GM06990 (cell line): ENCODE measurements around the gene SLC35E3.
"Not testable (repeated sequence)": the region's sequence is repeated elsewhere in the genome, so short reads cannot be mapped to it uniquely, and the experiment has no call there.

Source experiments
- DNase-seq: peaks from one replicate; pipeline ENCODE4 v3.0.0-alpha.2; 2011; ENCODE audit not compliant: insufficient read length; ENCODE audit errors: extremely low read depth
- H3K27me3 ChIP-seq: replicated peaks from 2 replicates; pipeline ENCODE4 v1.6.0; 2011; ENCODE audit warnings: low read length; ENCODE audit not compliant: control insufficient read depth, insufficient read depth
- H3K36me3 ChIP-seq: 2 replicates; pipeline ENCODE4 v1.5.1; 2011; ENCODE audit warnings: low read length; ENCODE audit not compliant: control insufficient read depth, insufficient read depth
- H3K4me3 ChIP-seq: replicated peaks from 2 replicates; pipeline ENCODE4 v1.5.1; 2011; ENCODE audit warnings: low read depth, mild to moderate bottlenecking, control low read depth, low read length
- TF ChIP-seq, protein P1 (sequence below): IDR thresholded peaks from 2 replicates; pipeline ENCODE4 v1.5.1; 2011; ENCODE audit warnings: low read length, control low read depth, mild to moderate bottlenecking, inconsistent platforms; ENCODE audit not compliant: insufficient read depth, poor library complexity, severe bottlenecking

Gene SLC35E3

DNA sequence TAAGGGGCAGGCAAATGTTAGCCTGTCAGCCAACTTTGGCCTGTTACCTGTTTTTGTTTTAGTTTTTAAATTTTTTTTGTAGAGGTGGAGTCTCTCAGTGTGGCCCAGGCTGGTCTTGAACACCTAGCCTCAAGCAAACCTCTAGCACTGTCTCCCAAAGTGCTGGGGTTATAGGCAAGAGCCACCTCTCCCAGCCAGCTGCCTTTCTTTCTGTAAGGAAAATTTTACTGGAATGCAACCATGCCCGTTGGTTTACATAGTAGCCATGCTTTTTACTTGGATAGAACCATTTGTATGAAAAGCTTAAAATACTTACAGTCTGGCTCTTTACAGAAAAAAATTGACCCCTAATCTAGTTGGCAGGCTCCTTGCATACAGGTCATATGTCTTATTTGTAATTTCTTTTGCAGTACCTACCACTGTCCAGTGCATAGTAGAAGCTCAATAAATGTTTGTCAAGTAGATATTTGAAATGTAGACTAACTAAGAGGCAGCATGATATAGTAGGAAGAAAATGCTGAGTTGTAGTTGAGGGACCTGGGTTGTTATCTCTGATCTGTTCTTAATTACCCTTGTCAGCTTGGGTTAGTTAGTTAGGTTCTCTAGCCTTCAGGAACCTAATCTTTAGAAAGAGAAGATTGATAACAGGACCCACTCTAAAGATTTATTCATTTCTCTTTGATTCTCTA is 66.7 kb downstream of the SLC35E3 start:
- DNase-seq: no peak
- Histone ChIP-seq H3K36me3 (peaks cover 5% of the 10 kb centered on the region), H3K27me3 (no peaks in the 10 kb centered on the region), H3K4me3 (peak overlapping the region; percentile 37)
- TF ChIP-seq, protein P1, sequence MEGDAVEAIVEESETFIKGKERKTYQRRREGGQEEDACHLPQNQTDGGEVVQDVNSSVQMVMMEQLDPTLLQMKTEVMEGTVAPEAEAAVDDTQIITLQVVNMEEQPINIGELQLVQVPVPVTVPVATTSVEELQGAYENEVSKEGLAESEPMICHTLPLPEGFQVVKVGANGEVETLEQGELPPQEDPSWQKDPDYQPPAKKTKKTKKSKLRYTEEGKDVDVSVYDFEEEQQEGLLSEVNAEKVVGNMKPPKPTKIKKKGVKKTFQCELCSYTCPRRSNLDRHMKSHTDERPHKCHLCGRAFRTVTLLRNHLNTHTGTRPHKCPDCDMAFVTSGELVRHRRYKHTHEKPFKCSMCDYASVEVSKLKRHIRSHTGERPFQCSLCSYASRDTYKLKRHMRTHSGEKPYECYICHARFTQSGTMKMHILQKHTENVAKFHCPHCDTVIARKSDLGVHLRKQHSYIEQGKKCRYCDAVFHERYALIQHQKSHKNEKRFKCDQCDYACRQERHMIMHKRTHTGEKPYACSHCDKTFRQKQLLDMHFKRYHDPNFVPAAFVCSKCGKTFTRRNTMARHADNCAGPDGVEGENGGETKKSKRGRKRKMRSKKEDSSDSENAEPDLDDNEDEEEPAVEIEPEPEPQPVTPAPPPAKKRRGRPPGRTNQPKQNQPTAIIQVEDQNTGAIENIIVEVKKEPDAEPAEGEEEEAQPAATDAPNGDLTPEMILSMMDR: no peak

DNA sequence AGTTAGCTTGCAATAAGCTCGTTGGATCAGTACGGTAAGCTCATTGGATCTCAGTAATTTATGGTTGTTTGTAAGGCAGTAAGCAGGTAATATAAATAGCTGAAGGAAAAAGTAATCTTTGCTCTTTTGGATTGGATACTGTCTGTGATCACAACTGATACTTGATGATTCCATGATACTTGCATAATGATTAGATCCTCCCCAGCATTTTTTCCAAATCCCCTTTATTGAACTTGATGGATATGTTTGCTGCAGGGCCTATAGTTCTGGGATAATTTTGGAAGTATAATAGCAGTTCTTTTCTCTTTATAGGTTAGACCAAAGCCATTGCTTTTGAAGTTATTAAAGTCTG is 67.2 kb downstream of the SLC35E3 start:
- DNase-seq: no peak
- Histone ChIP-seq H3K4me3 (peak overlapping the region; percentile 37), H3K36me3 (peaks cover 7% of the 10 kb centered on the region), H3K27me3 (no peaks in the 10 kb centered on the region)
- TF ChIP-seq, protein P1: no peak

DNA sequence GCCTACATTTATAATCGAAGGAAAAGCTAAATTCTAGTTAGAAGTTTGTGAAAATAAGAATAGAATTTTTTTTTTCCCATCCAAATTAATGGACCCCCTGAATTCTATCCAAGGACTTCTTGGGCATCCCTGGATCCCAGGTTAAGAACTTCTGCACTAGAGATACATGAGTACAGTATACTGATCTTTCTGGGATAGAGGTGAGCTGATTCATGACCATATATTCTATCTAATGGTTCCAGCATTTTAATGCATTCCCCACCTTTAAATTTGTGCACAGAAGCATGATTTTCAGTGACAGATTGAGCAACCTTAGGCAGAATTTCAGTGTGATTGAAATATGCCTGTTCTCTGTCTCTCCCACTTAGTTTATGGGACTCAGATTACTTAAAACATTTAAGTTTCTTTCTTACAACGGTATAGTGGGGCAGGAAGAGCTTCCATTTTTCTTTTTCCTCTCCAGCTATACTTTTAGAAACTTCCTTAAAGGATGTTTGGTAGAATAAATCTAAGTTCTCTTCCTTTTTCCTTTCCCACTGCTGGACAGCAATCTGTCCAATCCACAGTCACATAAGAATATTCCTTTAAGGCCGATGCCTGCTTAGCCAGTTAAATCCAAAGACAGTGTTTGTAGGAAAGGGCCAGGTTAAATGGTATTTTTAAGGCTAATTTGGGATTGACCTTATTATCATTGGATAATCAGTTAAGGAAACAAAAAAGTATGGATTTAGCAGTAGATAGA is 68.7 kb downstream of the SLC35E3 start:
- no peak for DNase-seq
- H3K4me3 ChIP-seq: peak overlapping the region; percentile 27
- no peaks in the 10 kb centered on the region for H3K27me3 ChIP-seq
- H3K36me3 ChIP-seq: peaks cover 8% of the 10 kb centered on the region
- TF ChIP-seq, protein P1: no peak

DNA sequence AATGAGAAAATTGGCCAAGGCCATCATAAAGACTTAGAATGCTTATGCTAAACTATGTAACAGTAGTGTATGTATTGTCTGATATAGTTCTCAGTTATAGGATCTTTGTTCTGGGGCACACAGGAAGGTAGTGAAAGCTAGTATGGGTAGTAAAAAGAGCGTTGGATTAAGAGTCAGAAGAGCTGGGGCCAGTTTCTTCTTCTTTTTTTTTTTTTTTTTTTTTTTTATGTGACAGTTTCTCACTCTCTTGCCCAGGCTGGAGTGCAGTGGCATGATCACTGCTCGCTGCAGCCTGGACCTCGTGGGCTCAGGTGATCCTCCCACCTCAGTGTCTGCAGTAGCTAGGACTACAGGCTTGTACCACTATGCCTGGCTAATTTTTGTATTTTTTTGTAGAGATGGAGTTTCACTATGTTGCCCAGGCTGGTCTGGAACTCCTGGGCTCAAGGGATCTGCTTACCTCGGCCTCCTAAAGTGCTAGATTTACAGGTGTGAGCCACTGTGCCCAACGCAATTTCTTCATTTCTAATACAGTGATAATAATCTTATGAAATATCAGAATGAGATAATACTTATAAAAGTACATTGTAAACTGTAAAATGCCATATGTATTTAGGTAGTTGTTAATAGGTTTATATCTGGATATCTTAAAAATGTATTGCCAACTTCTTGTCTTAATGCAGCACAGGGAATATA is 69.4 kb downstream of the SLC35E3 start:
- Histone ChIP-seq H3K4me3 (no peak overlapping the region), H3K27me3 (no peaks in the 10 kb centered on the region), H3K36me3 (peaks cover 10% of the 10 kb centered on the region)
- TF ChIP-seq, protein P1: no peak
- no peak for DNase-seq

DNA sequence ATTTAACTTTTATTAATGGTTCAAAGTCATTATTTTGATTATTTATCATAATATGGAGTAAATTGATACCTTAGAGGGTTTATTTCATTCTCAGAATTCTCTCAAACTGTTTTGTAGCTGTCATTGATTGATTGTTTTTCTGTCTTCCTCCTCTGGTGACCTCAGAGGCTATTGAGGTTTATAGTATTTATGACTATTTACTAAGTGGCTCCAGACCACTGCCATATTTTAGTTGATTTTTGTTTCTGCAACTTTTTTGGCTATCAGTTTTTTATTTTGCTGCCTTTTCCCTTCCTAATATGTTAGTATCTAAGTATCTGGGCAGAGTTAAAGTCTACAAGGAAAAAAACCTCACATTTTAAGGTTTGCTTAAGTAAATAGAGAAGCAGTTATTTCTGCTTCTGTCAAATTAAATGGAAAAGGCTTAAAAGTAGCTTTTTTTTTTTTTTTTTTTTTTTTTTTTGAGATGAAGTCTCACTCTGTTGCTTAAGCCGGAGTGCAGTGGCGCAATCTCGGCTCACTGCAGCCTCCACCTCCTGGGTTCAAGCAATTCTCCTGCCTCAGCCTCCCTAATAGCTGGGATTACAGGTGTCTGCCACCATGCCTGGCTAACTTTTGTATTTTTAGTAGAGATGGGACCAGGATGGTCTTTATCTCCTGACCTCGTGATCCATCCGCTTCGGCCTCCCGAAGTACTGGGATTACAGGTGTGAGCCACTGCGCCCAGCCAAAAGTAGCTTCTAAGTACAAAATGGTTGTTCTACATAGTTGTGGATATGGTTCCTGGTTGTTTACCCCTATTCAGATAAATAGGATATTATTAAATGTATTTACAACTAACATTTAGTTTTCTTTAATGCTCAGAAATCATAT is 70.2 kb downstream of the SLC35E3 start:
- Histone ChIP-seq H3K4me3 (no peak overlapping the region), H3K36me3 (peaks cover 13% of the 10 kb centered on the region), H3K27me3 (no peaks in the 10 kb centered on the region)
- no peak for DNase-seq
- TF ChIP-seq, protein P1: no peak

DNA sequence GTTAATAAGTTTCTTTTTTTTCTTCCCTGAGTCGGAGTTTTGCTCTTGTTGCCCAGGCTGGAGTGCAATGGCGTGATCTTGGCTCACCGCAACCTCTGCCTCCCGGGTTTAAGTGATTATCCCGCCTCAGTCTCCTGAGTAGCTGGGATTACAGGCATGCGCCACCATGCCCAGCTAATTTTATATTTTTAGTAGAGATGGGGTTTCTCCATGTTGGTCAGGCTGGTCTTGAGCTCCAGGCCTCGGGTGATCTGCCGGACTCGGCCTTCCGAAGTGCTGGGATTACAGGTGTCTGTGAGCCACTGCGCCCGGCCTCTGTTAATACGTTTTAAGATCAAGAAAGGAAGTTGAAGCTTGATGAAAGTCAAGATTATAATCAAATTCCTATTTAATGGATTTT is 73.5 kb downstream of the SLC35E3 start:
- not testable (repeated sequence) for H3K4me3 ChIP-seq, H3K27me3 ChIP-seq, DNase-seq
- peaks cover 19% of the 10 kb centered on the region for H3K36me3 ChIP-seq
